Measurements from ENCODE around the gene TRPM3.

- TF ChIP-seq ZBTB11 (CRISPR knock-in tag; IDR thresholded peaks at IDR 0.05) (no peak), CTCF (IDR thresholded peaks at IDR 0.05 in 2 of 3, conservative IDR thresholded peaks at IDR 0.05 in 1 of 3; ENCODE audit: insufficient read depth in 2 of 3, low read depth in 1 of 3, low read length in 3 of 3) (no peak), EP300 (IDR thresholded peaks at IDR 0.05; ENCODE audit: low read length) (no peak)
Observed at GRCh38 chr9:70551801-70552200, 569.6 kb downstream of the TRPM3 start.

All from K562 (cell line).